ENCODE measurements around the gene SORCS2.

GRCh38 chr4:7222521-7222920 lies 30.2 kb downstream of the SORCS2 start:
- no peak for TF ChIP-seq EZH2phosphoT487 (IDR thresholded peaks at IDR 0.05; ENCODE audit: borderline replicate concordance, low read depth, low read length)
- no peak for TF ChIP-seq CTCF (conservative IDR thresholded peaks at IDR 0.05; ENCODE audit: low read length)

Data from OCI-LY7 (cell line).